HepG2 (cell line): ENCODE measurements around the gene CRK.
A peak's percentile ranks its signal among the peaks of the same experiment; 100 is the strongest.

Experiments used
- CTCF ChIP-seq: sonication (generic); formaldehyde crosslinking; IDR thresholded peaks from 2 replicates; pipeline ENCODE4 v1.5.0; 2020; ENCODE audit warnings: mild to moderate bottlenecking, missing genetic modification reagents, moderate library complexity
- JUND ChIP-seq: sonication (generic); formaldehyde crosslinking; IDR thresholded peaks from 2 replicates; pipeline ENCODE4 v1.8.0; 2022; ENCODE audit warnings: mild to moderate bottlenecking, missing genetic modification reagents
- KDM1A ChIP-seq: IDR thresholded peaks from 2 replicates; pipeline ENCODE4 v1.6.1; 2016; ENCODE audit warnings: missing compliant biosample characterization
- NR2C2 ChIP-seq: sonication (generic); formaldehyde crosslinking; IDR thresholded peaks from 2 replicates; pipeline ENCODE4 v1.4.0; 2020; ENCODE audit warnings: missing genetic modification reagents, mild to moderate bottlenecking, moderate library complexity, borderline replicate concordance
- POLR2A ChIP-seq, 2 experiments: IDR thresholded peaks; 2 replicates each; pipeline ENCODE4 v1.6.1; 2011; ENCODE audit warnings: low read depth in 2 of 2, low read length in 2 of 2, mild to moderate bottlenecking in 1 of 2, moderate library complexity in 1 of 2; ENCODE audit not compliant: insufficient read depth in 1 of 2
- SMAD9 ChIP-seq: sonication (generic); formaldehyde crosslinking; IDR thresholded peaks from 2 replicates; pipeline ENCODE4 v1.5.1; 2020; ENCODE audit warnings: mild to moderate bottlenecking, missing genetic modification reagents
- TCF12 ChIP-seq, 2 experiments: fragments of 450-650 bp in 1 of 2; sonication (generic) in 1 of 2; formaldehyde crosslinking in 1 of 2; IDR thresholded peaks; 2 replicates each; pipeline versions ENCODE4 v1.6.1 to v1.8.0; 2017 to 2022; ENCODE audit warnings: antibody characterized with exemption in 1 of 2, mild to moderate bottlenecking in 1 of 2, missing genetic modification reagents in 1 of 2, moderate library complexity in 1 of 2
- U2AF2 ChIP-seq: fragments of 200-400 bp; formaldehyde crosslinking; IDR thresholded peaks from 2 replicates; pipeline ENCODE4 v1.6.1; 2017; ENCODE audit warnings: low read depth, mild to moderate bottlenecking, low read length
- ZNF713 ChIP-seq: sonication (generic); formaldehyde crosslinking; IDR thresholded peaks from 2 replicates; pipeline ENCODE4 v1.4.0; 2020; ENCODE audit warnings: mild to moderate bottlenecking, missing genetic modification reagents

GRCh38 chr17:1473170-1473569 lies 17.1 kb upstream of the CRK start:
- TF ChIP-seq POLR2A (IDR thresholded peaks at IDR 0.05; ENCODE audit: insufficient read depth in 1 of 2, low read depth in 2 of 2, low read length in 2 of 2) = no peak
- TF ChIP-seq SMAD9 (CRISPR knock-in tag) = no peak
- TF ChIP-seq ZNF713 (CRISPR knock-in tag) = no peak
- peak; percentile 48 for TF ChIP-seq CTCF (CRISPR knock-in tag)
- no peak for TF ChIP-seq JUND (CRISPR knock-in tag)
- no peak for TF ChIP-seq NR2C2 (CRISPR knock-in tag)
- no peak for TF ChIP-seq TCF12 (IDR thresholded peaks at IDR 0.05)
- no peak for TF ChIP-seq TCF12 (CRISPR knock-in tag; IDR thresholded peaks at IDR 0.05)
- TF ChIP-seq KDM1A (CRISPR knock-in tag) = no peak
- no peak for TF ChIP-seq U2AF2
